H1 (cell line): ENCODE data around the gene CCDC28A. TPM values are rescaled to one million over a fixed set of nuclear protein-coding genes. Genes with fewer than 3 reads are reported as not detected.

ENCODE experiments used
- CTCF ChIA-PET: fragments of 300-600 bp; sonication (Branson Sonifier 250); formaldehyde crosslinking; loops from one replicate; lab custom pipeline; 2021; ENCODE audit not compliant: partially characterized antibody; lab: Charles Lee
- POLR2A ChIA-PET: fragments of 300-600 bp; sonication (Branson Sonifier 250); formaldehyde crosslinking; loops from one replicate; lab custom pipeline; 2021; ENCODE audit warnings: inconsistent platforms; ENCODE audit not compliant: partially characterized antibody; lab: Charles Lee
- DNase-seq, 2 experiments: peaks; one replicate each; pipeline versions ENCODE4 v3.0.0 to v3.0.0-alpha.2; 2010 to 2022; ENCODE audit warnings: low spot score in 2 of 2, low read depth in 1 of 2, mixed read lengths in 1 of 2
- FAIRE-seq: peaks from 2 replicates; lab custom pipeline; 2011; peaks lifted over from hg19 to GRCh38; lab: Jason Lieb, UNC
- H2AFZ ChIP-seq: 2 replicates; pipeline ENCODE4 v1.8.1; 2012; ENCODE audit warnings: low read length, inconsistent platforms
- H2AK5ac ChIP-seq: 2 replicates; pipeline ENCODE4 v1.6.1; 2013; ENCODE audit warnings: low read depth, low read length
- H2BK120ac ChIP-seq: replicated peaks from 2 replicates; pipeline ENCODE3; 2013; ENCODE audit warnings: low read depth, low read length, inconsistent platforms
- H2BK12ac ChIP-seq: 2 replicates; pipeline ENCODE4 v1.6.1; 2013; ENCODE audit warnings: low read depth, low read length
- H2BK15ac ChIP-seq: 2 replicates; pipeline ENCODE4 v1.6.1; 2013; ENCODE audit warnings: low read length
- H2BK20ac ChIP-seq: 2 replicates; pipeline ENCODE4 v1.6.1; 2013; ENCODE audit warnings: low read length
- H2BK5ac ChIP-seq: 2 replicates; pipeline ENCODE4 v1.6.1; 2013; ENCODE audit warnings: low read depth, low read length
- H3K14ac ChIP-seq: 2 replicates; pipeline ENCODE4 v1.6.1; 2013; ENCODE audit warnings: inconsistent platforms; ENCODE audit not compliant: insufficient read length
- H3K18ac ChIP-seq: 2 replicates; pipeline ENCODE4 v1.6.1; 2013; ENCODE audit warnings: low read length; ENCODE audit errors: extremely low read depth
- H3K23ac ChIP-seq: 2 replicates; pipeline ENCODE4 v1.6.1; 2013; ENCODE audit warnings: inconsistent platforms; ENCODE audit not compliant: insufficient read length
- H3K23me2 ChIP-seq: 2 replicates; pipeline ENCODE4 v1.6.1; 2013; ENCODE audit warnings: low read depth, low read length
- H3K27ac ChIP-seq: 2 replicates; pipeline ENCODE4 v1.6.1; 2011; ENCODE audit warnings: low read depth, low read length, inconsistent platforms
- H3K27me3 ChIP-seq, 4 experiments: replicated peaks in 1 of 4; 1 replicate in 1 of 4; 2 replicates in 3 of 4; pipeline versions ENCODE4 v1.6.1 to v1.8.1; 2011 to 2013; ENCODE audit warnings: low read length in 3 of 4, mild to moderate bottlenecking in 3 of 4, inconsistent platforms in 2 of 4, mixed read lengths in 2 of 4, moderate library complexity in 1 of 4; ENCODE audit not compliant: control insufficient read depth in 3 of 4, insufficient read depth in 3 of 4; ENCODE audit errors: extremely low read depth in 1 of 4
- H3K36me3 ChIP-seq, 4 experiments: 2 replicates each; pipeline versions ENCODE4 v1.6.1 to v1.8.1; 2011 to 2013; ENCODE audit warnings: mild to moderate bottlenecking in 4 of 4, low read length in 3 of 4, moderate library complexity in 2 of 4, control low read depth in 1 of 4, inconsistent platforms in 1 of 4; ENCODE audit not compliant: insufficient read depth in 4 of 4, control insufficient read depth in 2 of 4
- H3K4ac ChIP-seq: replicated peaks from 2 replicates; pipeline ENCODE3; 2013; ENCODE audit warnings: low read length, low read depth, mixed read lengths, inconsistent platforms; ENCODE audit not compliant: insufficient read length
- H3K4me1 ChIP-seq, 4 experiments: replicated peaks in 1 of 4; 1 replicate in 1 of 4; 2 replicates in 3 of 4; pipeline versions ENCODE4 v1.6.1 to v1.8.1; 2011 to 2013; ENCODE audit warnings: low read length in 3 of 4, inconsistent platforms in 2 of 4, mixed read lengths in 1 of 4; ENCODE audit not compliant: insufficient read depth in 4 of 4, control insufficient read depth in 3 of 4
- H3K4me2 ChIP-seq, 2 experiments: 2 replicates each; pipeline versions ENCODE4 v1.6.1 to v1.8.1; 2011 to 2013; ENCODE audit warnings: low read depth in 2 of 2, low read length in 2 of 2, control low read depth in 1 of 2, inconsistent platforms in 1 of 2, mild to moderate bottlenecking in 1 of 2; ENCODE audit not compliant: insufficient read depth in 1 of 2
- H3K4me3 ChIP-seq, 4 experiments: fragments of 200-600, 300-600 bp in 1 of 4; sonication (generic), shearing (Covaris generic), sonication (Bioruptor Twin) in 1 of 4; 2 replicates each; pipeline versions ENCODE4 v1.5.1 to v1.8.1; 2011 to 2016; ENCODE audit warnings: low read length in 4 of 4, low read depth in 3 of 4, control low read depth in 2 of 4, inconsistent platforms in 2 of 4, mild to moderate bottlenecking in 2 of 4, mixed read lengths in 1 of 4, moderate library complexity in 1 of 4; ENCODE audit not compliant: insufficient read depth in 2 of 4; ENCODE audit errors: extremely low read depth in 1 of 4
- H3K56ac ChIP-seq: replicated peaks from 2 replicates; pipeline ENCODE3; 2013; ENCODE audit warnings: low read depth, mild to moderate bottlenecking, mixed read lengths, low read length, inconsistent platforms; ENCODE audit not compliant: insufficient read length
- H3K79me1 ChIP-seq: 2 replicates; pipeline ENCODE4 v1.6.1; 2013; ENCODE audit warnings: low read depth, low read length, control low read depth
- H3K79me2 ChIP-seq, 2 experiments: 2 replicates each; pipeline versions ENCODE4 v1.6.1 to v1.8.1; 2012 to 2013; ENCODE audit warnings: low read length in 2 of 2, mild to moderate bottlenecking in 2 of 2, inconsistent platforms in 1 of 2; ENCODE audit not compliant: insufficient read depth in 2 of 2, control insufficient read depth in 1 of 2
- H3K9ac ChIP-seq, 4 experiments: replicated peaks in 1 of 4; 1 replicate in 1 of 4; 2 replicates in 3 of 4; pipeline versions ENCODE4 v1.6.1 to v1.8.1; 2011 to 2013; ENCODE audit warnings: low read depth in 3 of 4, low read length in 3 of 4, control low read depth in 2 of 4, mild to moderate bottlenecking in 2 of 4, moderate library complexity in 2 of 4, inconsistent platforms in 1 of 4; ENCODE audit errors: extremely low read depth in 1 of 4
- H3K9me3 ChIP-seq, 2 experiments: 2 replicates each; pipeline versions ENCODE4 v1.6.1 to v1.8.1; 2012 to 2013; ENCODE audit warnings: mild to moderate bottlenecking in 2 of 2, moderate library complexity in 2 of 2, control low read depth in 1 of 2, inconsistent platforms in 1 of 2, low read depth in 1 of 2, low read length in 1 of 2, mixed read lengths in 1 of 2; ENCODE audit not compliant: insufficient read depth in 2 of 2
- H4K20me1 ChIP-seq, 2 experiments: replicated peaks in 1 of 2; 2 replicates each; pipeline versions ENCODE3 to v1.8.1; 2011 to 2013; ENCODE audit warnings: inconsistent platforms in 2 of 2, low read length in 2 of 2, mild to moderate bottlenecking in 1 of 2; ENCODE audit not compliant: insufficient read depth in 2 of 2, control insufficient read depth in 1 of 2
- H4K5ac ChIP-seq: 2 replicates; pipeline ENCODE4 v1.6.1; 2013; ENCODE audit warnings: low read length, low read depth, mixed read lengths, inconsistent platforms; ENCODE audit not compliant: insufficient read length
- H4K8ac ChIP-seq: 2 replicates; pipeline ENCODE4 v1.8.0; 2013; ENCODE audit warnings: mild to moderate bottlenecking, moderate library complexity, low read length, inconsistent platforms; ENCODE audit not compliant: insufficient read depth; ENCODE audit errors: extremely low read depth
- H4K91ac ChIP-seq: replicated peaks from 2 replicates; pipeline ENCODE3; 2013; ENCODE audit warnings: low read length, mixed read lengths, inconsistent platforms; ENCODE audit not compliant: insufficient read length
- GABPA ChIP-seq: IDR thresholded peaks from 2 replicates; pipeline ENCODE4 v1.6.1; 2011; ENCODE audit warnings: mild to moderate bottlenecking, low read length, moderate library complexity, borderline replicate concordance; ENCODE audit not compliant: insufficient read depth
- MAFK ChIP-seq: IDR thresholded peaks from 2 replicates; pipeline ENCODE4 v1.6.1; 2012; ENCODE audit warnings: low read depth, mild to moderate bottlenecking, improper control_type of control experiment, low read length
- POLR2AphosphoS5 ChIP-seq: IDR thresholded peaks from 2 replicates; pipeline ENCODE4 v1.6.1; 2011; ENCODE audit warnings: low read depth, low read length
- RAD21 ChIP-seq, 2 experiments: IDR thresholded peaks in 1 of 2; conservative IDR thresholded peaks in 1 of 2; 2 replicates each; pipeline ENCODE4 v1.6.1; 2011; ENCODE audit warnings: low read depth in 2 of 2, low read length in 2 of 2, improper control_type of control experiment in 1 of 2, inconsistent platforms in 1 of 2, mild to moderate bottlenecking in 1 of 2, moderate library complexity in 1 of 2
- RNF2 ChIP-seq: fragments of 200-900, 300-1000 bp; sonication (generic); IDR thresholded peaks from 2 replicates; pipeline ENCODE4 v1.7.1; 2016; ENCODE audit warnings: borderline replicate concordance, low read depth, mild to moderate bottlenecking, antibody characterized with exemption, low read length; ENCODE audit not compliant: poor library complexity, severe bottlenecking; ENCODE audit errors: missing control alignments
- WGBS, 2 experiments: shearing (Covaris generic) in 1 of 2; methylation state at CpG; one replicate each; pipeline versions ENCODE4 v1.1.6 to v1.1.7; 2013 to 2015; ENCODE audit warnings: low lambda C conversion rate in 2 of 2, mixed read lengths in 2 of 2, inconsistent platforms in 1 of 2, low coverage in 1 of 2, missing lambda C conversion rate in 1 of 2; ENCODE audit not compliant: insufficient replicate concordance in 2 of 2, insufficient coverage in 1 of 2, insufficient read length in 1 of 2; ENCODE audit errors: extremely low coverage in 1 of 2, missing lambda C conversion rate in 1 of 2; 5-methylcytosine and 5-hydroxymethylcytosine counted together
- polyA plus RNA-seq, 7 experiments: library from polyadenylated mRNA; depleted of rRNA in 3 of 7; stranded (reverse) in 5 of 7; unstranded in 2 of 7; fragments of >200 nt in 5 of 7; fragments of 200-250 nt in 2 of 7; gene quantifications; 1 replicate in 5 of 7; 2 replicates in 1 of 7; 4 replicates in 1 of 7; pipeline versions ENCODE4 v1.2.1 to v1.2.3, GENCODE V29; 2011 to 2013; ENCODE audit warnings: missing spikeins in 2 of 7, mixed read lengths in 2 of 7
- total RNA-seq: library from RNA; stranded (reverse); fragmentation: NEBNext Ultra II Directional; extraction: Animal tissue kit (Norgen Biotek cat#: 25700); gene quantifications from 2 replicates; pipeline ENCODE4 v1.2.1, GENCODE V29; 2021

CCDC28A gene
- total and polyA plus RNA-seq, 2 of the 8 experiments (the other 6 are each of a cell fraction or from before 2014, with no cell fraction given) = 9.6 to 12.1 TPM

- no peak for FAIRE-seq
- Histone ChIP-seq H3K27me3 (no peaks in the 10 kb centered on the region), H2BK120ac (no peak overlapping the region), H3K27ac (no peak overlapping the region), H3K4me1 (no peaks in the 10 kb centered on the region), H3K4ac (no peak overlapping the region), H4K8ac (no peak overlapping the region), H2BK20ac (no peak overlapping the region), H3K4me3 (no peak overlapping the region), H3K4me2 (no peak overlapping the region), H2BK5ac (no peak overlapping the region), H3K79me2 (no peaks in the 10 kb centered on the region), H3K14ac (no peak overlapping the region), H2AK5ac (no peak overlapping the region), H2BK12ac (no peak overlapping the region), H3K18ac (no peak overlapping the region), H3K56ac (no peak overlapping the region), H2AFZ (no peak overlapping the region), H3K23ac (no peak overlapping the region), H3K23me2 (no peaks in the 10 kb centered on the region), H3K79me1 (no peaks in the 10 kb centered on the region), H4K91ac (no peak overlapping the region), H4K20me1 (no peaks in the 10 kb centered on the region), H4K5ac (no peak overlapping the region), H3K9me3 (no peaks in the 10 kb centered on the region), H2BK15ac (no peak overlapping the region), H3K9ac (no peak overlapping the region), H3K36me3 (no peaks in the 10 kb centered on the region)
- DNase-seq = no peak
- ChIA-PET POLR2A (no interaction called here), CTCF (interaction anchor here (1.4 kb wide), 1 partner anchor 10 kb away, joined by 4 read pairs; the partner anchor contains the start of gene ECT2L)
- WGBS, 2 experiments = 77% methylated on average over 3 of the region's 3 CpGs; no CpG with 5 or more reads in 1 of the 2 experiments
- TF ChIP-seq MAFK (no peak), POLR2AphosphoS5 (no peak), RNF2 (no peak), GABPA (no peak), RAD21 (IDR thresholded peaks at IDR 0.05 in 1 of 2, conservative IDR thresholded peaks at IDR 0.05 in 1 of 2; ENCODE audit: low read depth in 2 of 2, low read length in 2 of 2) (no peak)
Measured at GRCh38 chr6:138785980-138786379, 12.4 kb downstream of the CCDC28A start.
